Measurements from ENCODE around the gene CDH4. TPM values are rescaled to one million over a fixed set of nuclear protein-coding genes. Genes with fewer than 3 reads are reported as not detected.

The CDH4 gene
- total RNA-seq, 1 donor from 2014 or later, result 8.9 TPM

DNA sequence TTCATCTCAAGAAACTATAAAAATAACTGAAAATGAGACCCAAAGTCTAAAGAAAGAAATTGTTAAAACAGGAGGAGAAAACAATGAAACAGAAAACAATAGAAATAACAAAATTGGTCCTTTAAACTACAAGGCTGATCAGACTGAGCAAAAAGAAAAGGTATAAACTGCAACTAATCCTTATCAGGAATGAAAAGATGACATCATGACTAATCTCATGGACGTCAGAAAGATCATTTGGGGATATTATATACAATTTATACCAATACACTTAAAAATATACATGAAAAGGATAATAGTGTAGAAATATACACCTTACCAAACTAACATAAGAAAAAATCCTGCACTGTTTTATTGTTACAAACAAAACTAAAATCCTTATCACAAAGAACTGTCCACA lies 498.0 kb downstream of the CDH4 start:
- peaks cover 8% of the 10 kb centered on the region for H3K36me3 Mint-ChIP-seq (ENCODE audit: low read depth)
- no peaks in the 10 kb centered on the region for H3K27me3 Mint-ChIP-seq (ENCODE audit: low read depth)
- DNase-seq (ENCODE audit: low read depth, low spot score), result no peak
- H3K9me3 Mint-ChIP-seq, result peaks cover 6% of the 10 kb centered on the region
- no peak overlapping the region for H3K4me3 Mint-ChIP-seq
- H3K27ac Mint-ChIP-seq (ENCODE audit: unreplicated experiment), result no peak overlapping the region
- no peak for TF ChIP-seq CTCF (conservative IDR thresholded peaks at IDR 0.05)
- peaks cover 10% of the 10 kb centered on the region for H3K4me1 Mint-ChIP-seq

DNA sequence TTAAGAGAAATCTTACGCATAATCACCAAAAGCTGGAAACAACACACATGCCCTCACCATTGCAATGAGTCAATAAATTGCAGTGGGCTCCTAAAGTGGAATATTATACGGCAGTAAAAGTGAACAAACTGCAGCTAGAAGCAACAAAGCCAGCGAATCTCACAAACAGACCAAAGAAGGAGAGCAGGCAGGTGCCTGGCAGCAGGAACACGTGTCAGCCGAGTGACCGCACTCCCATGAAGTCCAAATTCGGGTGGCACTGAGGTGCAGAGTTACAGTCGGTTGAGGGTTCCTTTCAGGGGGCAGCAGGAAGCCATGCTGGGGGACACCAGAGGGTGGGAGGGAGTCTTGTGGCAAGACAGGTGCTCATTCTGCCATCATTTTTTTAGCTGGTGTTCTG lies 500.5 kb downstream of the CDH4 start:
- Mint-ChIP-seq H3K27me3 (ENCODE audit: low read depth) (no peaks in the 10 kb centered on the region), H3K27ac (ENCODE audit: unreplicated experiment) (no peak overlapping the region), H3K9me3 (peaks cover 6% of the 10 kb centered on the region), H3K36me3 (ENCODE audit: low read depth) (peaks cover 6% of the 10 kb centered on the region), H3K4me3 (no peak overlapping the region), H3K4me1 (peaks cover 10% of the 10 kb centered on the region)
- no peak for DNase-seq (ENCODE audit: low read depth, low spot score)
- TF ChIP-seq CTCF (conservative IDR thresholded peaks at IDR 0.05), result no peak

GRCh38 chr20:61753316-61753942 lies 501.4 kb downstream of the CDH4 start:
- TF ChIP-seq CTCF (conservative IDR thresholded peaks at IDR 0.05), result no peak
- Mint-ChIP-seq H3K36me3 (ENCODE audit: low read depth) (peaks cover 5% of the 10 kb centered on the region), H3K27me3 (ENCODE audit: low read depth) (no peaks in the 10 kb centered on the region), H3K27ac (ENCODE audit: unreplicated experiment) (no peak overlapping the region), H3K9me3 (peaks cover 6% of the 10 kb centered on the region), H3K4me1 (peaks cover 10% of the 10 kb centered on the region), H3K4me3 (no peak overlapping the region)
- DNase-seq (ENCODE audit: low read depth, low spot score), result no peak

DNA sequence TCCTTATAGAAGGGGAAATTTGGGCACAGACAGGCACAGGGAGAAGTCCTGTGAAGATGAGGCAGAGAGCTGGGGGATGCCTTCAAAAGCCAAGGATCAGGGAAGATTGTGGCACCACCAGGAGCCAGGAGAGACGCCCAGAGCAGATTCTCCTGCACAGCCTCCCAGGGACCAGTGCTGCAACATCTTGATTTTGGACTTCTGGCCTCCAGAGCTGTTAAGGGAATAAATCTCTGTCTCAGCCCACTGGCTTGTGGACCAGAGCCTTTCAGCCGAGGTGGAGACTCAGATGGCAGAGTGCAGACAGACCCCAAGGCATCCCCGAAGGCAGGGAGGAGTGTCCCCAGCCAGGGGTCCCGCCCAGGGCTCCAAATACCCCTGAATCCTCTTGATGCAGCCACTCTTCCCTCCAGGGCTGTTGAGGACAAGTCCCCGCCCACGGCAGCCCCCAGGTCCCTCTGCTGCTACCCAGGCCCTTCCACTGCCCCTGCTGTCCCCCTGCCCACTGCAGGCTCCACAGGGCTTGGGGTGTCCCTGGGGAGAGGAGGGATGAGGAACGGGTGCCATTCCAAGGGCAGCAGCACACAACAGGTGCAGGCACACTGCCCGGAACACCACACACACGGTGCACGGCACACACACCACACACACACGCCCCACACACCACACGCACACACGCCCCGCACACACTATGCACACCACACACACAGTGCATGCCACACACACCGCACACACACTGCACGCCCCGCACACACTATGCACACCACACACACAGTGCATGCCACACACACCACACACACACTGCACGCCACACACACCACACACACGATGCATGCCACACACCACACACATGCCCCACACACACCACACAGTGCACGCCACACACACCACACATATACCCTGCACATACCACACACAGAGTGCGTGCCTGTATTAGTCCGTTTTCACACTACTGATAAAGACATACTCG lies 502.2 kb downstream of the CDH4 start:
- Mint-ChIP-seq H3K4me3 (no peak overlapping the region), H3K27me3 (ENCODE audit: low read depth) (no peaks in the 10 kb centered on the region), H3K4me1 (peaks cover 10% of the 10 kb centered on the region), H3K27ac (ENCODE audit: unreplicated experiment) (no peak overlapping the region), H3K36me3 (ENCODE audit: low read depth) (peaks cover 5% of the 10 kb centered on the region), H3K9me3 (peaks cover 6% of the 10 kb centered on the region)
- DNase-seq (ENCODE audit: low read depth, low spot score), result no peak
- TF ChIP-seq CTCF (conservative IDR thresholded peaks at IDR 0.05), result no peak

- Mint-ChIP-seq H3K36me3 (ENCODE audit: low read depth) (peaks cover 5% of the 10 kb centered on the region), H3K27me3 (ENCODE audit: low read depth) (no peaks in the 10 kb centered on the region), H3K9me3 (peaks cover 6% of the 10 kb centered on the region), H3K4me3 (no peak overlapping the region), H3K27ac (ENCODE audit: unreplicated experiment) (no peak overlapping the region), H3K4me1 (peaks cover 10% of the 10 kb centered on the region)
- no peak for TF ChIP-seq CTCF (conservative IDR thresholded peaks at IDR 0.05)
- DNase-seq (ENCODE audit: low read depth, low spot score), result no peak
These were observed 503.1 kb downstream of the CDH4 start for GRCh38 chr20:61754976-61755778.

Data from neural crest cell (in vitro differentiated cells).